GM23338 (cell line): ENCODE results near the gene C22orf15.

Source experiments
- CTCF ChIP-seq, 2 experiments: fragments of 200-600 bp in 1 of 2; sonication (generic) in 1 of 2; conservative IDR thresholded peaks; 2 replicates each; pipeline versions ENCODE4 v1.5.1 to v1.6.1; 2016 to 2017; ENCODE audit warnings: antibody characterized with exemption in 2 of 2, low read depth in 2 of 2, mild to moderate bottlenecking in 2 of 2, moderate library complexity in 1 of 2
- EZH2phosphoT487 ChIP-seq: fragments of 200-600 bp; sonication (generic); IDR thresholded peaks from one replicate; pipeline ENCODE4 v1.8.1; 2018; ENCODE audit warnings: antibody characterized with exemption; ENCODE audit not compliant: unreplicated experiment
- JUNB ChIP-seq: IDR thresholded peaks from one replicate; pipeline ENCODE4 v1.6.1; 2016; ENCODE audit warnings: antibody characterized with exemption; ENCODE audit not compliant: unreplicated experiment

GRCh38 chr22:23804781-23805291, 42.0 kb downstream of the C22orf15 start:
- no peak for TF ChIP-seq CTCF (conservative IDR thresholded peaks at IDR 0.05; ENCODE audit: low read depth in 2 of 2)
- no peak for TF ChIP-seq JUNB
- no peak for TF ChIP-seq EZH2phosphoT487
